HG03196 (cell line): ENCODE results near the gene NRG3.
"Not testable (repeated sequence)": the region's sequence is repeated elsewhere in the genome, so short reads cannot be mapped to it uniquely, and the experiment has no call there.

Experiments used
- ATAC-seq: cut with Tn5 transposase; IDR thresholded peaks from one replicate; pipeline ENCODE4 v1.9.1; 2021; ENCODE audit not compliant: unreplicated experiment

The NRG3 gene

DNA sequence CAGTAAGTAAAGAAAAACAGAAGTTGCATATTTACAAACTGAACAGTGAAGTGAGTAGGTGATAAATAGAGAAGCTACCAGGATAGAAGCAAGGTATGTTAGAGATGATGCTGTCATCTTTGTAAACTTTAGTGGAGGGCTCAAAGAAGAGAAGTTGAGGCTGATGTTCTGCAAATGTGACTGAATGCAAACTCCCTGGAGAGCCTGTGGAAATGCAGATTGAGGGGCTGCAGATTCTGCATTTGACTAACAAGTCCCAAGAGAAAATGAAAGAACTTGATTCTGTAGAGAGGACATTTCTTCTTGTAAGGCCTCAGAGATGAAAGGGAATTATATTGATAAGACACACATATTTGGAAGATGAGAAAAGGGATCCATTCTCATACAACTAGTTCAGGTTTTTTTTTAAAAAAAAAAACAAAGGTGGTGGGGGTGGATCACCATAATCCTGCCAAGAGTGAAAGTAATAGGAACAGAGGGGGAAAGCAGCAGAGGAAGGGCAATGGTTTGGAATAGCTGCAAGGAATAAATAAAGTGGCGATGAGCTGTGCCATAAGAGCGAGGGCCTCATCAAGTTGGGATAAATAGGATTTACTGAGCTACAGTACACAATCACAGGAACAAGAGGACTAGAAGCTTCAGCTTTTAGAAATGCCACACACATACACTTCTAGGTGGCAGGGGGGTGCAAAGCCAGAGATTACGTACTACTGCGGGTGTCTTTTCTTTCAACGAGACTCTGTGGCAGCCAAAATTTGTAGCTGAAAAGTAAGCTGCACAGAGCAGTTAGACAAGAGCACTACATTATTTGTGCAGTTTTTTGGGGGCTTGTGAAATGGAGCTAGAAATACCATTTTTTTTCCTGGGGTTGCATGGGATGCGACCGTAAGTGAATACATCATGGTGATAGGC is 778.5 kb downstream of the NRG3 start:
- no peak for ATAC-seq

- ATAC-seq: no peak
Observed at GRCh38 chr10:82660205-82660604, 785.2 kb downstream of the NRG3 start.

- ATAC-seq: no peak
Observed at GRCh38 chr10:82660986-82661385, 786.0 kb downstream of the NRG3 start.

GRCh38 chr10:82661701-82662100 is 786.7 kb downstream of the NRG3 start:
- ATAC-seq: no peak

GRCh38 chr10:82668221-82668895 is 793.4 kb downstream of the NRG3 start:
- no peak for ATAC-seq

DNA sequence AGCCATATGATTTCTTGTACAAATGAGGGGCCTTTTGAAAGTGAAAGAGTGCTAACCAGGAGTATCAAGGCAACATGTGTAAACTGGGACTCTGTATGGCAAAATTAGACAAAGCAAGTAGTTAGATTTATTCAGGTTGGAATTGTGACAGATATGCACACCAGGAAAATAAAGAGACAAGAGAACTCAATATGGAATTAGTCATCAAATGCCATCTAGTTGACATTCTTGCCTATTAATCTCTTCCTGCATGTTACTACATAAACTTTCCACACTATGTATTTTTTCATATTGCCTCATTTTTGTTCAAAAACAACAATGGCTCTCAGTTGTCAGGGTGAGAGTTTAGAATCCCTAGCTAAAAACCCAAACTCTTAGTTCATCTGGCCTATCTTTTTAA is 799.0 kb downstream of the NRG3 start:
- ATAC-seq: no peak

- not testable (repeated sequence) for ATAC-seq
Observed at GRCh38 chr10:82677932-82678331, 802.9 kb downstream of the NRG3 start.

- ATAC-seq: not testable (repeated sequence)
Observed at GRCh38 chr10:82678451-82678850, 803.5 kb downstream of the NRG3 start.

DNA sequence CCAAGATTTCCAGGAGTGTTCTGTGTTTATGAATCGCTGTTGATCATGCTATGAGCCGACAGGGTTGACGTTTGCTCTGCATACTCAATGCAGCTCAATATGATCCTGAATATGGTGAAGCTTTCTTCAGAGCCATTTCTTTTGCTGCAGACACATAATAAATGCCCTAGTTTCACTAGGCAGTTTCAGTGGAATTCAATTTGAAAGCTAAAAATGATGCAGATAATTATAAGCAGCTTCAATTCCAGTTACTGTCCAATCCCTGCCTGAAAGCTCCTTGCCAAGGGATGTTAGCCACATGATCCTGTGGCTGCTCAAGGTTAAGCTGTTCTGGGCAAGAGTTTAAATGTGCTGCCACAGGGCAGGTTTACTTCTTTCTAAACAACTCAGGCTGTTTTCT is 805.6 kb downstream of the NRG3 start:
- no peak for ATAC-seq

DNA sequence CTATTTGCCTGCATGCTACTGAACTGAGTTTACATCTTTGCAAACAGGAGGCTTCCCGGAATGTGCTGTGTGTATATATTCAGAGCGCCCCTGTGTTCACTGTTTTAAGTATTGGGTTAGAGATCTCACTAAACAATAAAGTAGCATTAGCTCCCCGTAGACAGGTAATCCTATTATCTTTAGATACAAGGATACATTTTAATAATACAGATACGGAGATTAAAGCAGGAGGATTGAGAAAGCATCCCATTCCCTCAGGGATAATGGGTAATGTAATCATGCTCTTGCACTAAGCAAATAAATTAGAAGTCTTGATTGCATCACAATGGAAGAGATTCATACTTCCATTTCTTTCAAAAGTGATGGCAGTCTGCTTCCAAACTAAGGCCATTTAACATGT is 809.0 kb downstream of the NRG3 start:
- ATAC-seq: no peak

- ATAC-seq: no peak
Observed at GRCh38 chr10:82685087-82685486, 810.1 kb downstream of the NRG3 start.

GRCh38 chr10:82691211-82691610 is 816.2 kb downstream of the NRG3 start:
- ATAC-seq: no peak

DNA sequence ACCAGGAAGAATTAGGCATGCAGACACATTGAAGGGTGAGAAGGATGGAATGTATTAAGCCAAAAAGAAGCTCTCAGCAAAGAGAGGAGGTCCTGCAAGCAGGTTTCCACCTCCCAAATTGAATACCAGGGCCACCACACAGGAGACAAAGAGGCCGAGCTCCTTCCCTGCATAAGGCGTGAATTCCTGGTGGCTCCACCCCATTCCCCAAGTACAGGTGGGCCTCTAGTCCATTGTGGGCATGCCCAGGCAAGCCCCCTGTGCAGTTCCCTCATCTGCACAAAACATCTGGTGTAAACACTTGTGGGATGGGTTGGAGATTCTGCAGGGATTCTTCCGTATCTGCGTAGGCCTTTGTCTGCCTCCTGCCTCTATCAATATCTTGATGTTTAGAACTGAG is 817.5 kb downstream of the NRG3 start:
- ATAC-seq: no peak

- ATAC-seq: no peak
Observed at GRCh38 chr10:82721831-82722230, 846.8 kb downstream of the NRG3 start.

GRCh38 chr10:82722273-82722672 is 847.3 kb downstream of the NRG3 start:
- ATAC-seq: no peak

DNA sequence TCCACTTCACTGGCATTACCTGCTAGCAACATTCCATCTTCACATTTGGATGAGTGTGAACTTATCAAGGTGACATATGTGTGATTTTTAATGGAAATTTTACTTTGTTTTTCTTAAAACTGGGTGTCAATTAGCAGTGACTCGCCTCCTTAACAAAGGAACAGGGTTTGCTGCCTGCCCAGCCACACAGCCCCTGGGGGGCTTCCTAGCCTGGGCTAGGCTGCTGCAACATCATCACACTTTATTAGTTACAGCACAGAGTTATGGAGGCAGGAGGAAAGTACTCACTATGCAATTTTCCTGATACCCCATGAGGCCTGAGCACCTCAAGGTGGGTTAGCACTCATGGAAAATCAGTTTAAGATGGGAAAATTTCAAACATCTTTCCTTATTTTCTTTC is 861.3 kb downstream of the NRG3 start:
- ATAC-seq: no peak

DNA sequence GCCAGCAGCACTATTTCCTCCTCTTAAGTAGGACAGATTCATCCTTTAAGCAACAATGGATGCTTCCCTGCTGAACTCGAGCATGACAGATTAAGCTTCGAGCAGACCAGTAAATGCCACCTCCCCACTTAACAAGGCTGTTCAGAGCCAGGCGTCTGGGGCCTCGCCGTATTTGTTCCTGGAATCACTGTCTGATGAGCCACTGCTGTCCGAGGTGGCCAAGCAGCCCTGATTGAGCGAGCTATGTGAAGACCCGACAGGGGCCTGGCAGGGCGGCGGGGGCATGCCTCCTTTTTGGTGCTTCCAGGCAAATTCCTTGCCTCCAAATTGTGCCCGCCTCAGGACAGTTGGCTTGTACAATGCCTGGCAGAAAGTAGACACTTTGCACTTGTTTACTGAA is 862.6 kb downstream of the NRG3 start:
- no peak for ATAC-seq

DNA sequence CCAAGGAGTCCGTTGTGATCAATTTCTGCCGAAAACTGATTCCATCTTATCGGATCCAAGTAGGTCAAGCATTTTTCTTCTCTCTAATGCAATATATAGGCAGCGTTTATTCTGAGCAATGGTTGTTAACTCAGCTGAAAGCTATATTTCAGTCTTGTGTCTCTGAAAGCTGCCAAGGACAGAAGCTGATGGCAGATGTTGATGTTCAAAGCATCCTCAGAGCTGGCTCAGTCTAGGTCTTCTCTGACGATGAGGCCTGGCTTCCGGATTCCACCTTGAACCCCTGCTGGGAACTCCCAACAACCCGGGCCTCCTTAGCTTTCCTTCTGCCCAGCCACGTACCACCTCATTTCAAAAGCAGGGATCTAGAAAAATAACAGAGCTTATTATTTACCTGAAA is 863.6 kb downstream of the NRG3 start:
- no peak for ATAC-seq

- no peak for ATAC-seq
Observed at GRCh38 chr10:82742478-82742877, 867.5 kb downstream of the NRG3 start.

- no peak for ATAC-seq
Observed at GRCh38 chr10:82742898-82743297, 867.9 kb downstream of the NRG3 start.

DNA sequence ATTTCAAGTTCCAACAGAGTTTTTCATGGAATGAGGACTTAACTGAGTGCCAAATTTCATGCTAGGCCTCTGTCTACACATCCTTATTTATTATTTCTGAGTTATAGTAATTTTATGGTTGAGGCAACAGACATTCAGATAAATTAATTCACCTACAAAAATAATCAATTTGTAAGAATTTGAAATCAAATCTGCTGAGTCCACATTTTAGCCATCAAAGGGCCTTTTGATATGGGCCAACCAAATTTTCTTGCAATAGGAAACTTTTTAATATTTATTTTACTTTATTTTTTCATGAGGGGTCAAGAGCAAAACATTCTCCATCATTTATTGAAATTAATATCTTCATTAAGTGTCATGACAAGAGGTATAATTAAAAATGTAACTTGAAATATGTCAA is 875.5 kb downstream of the NRG3 start:
- no peak for ATAC-seq

GRCh38 chr10:82757397-82757796 is 882.4 kb downstream of the NRG3 start:
- ATAC-seq: no peak
